ENCODE results near the gene PRPH. TPM values are rescaled to one million over a fixed set of nuclear protein-coding genes. Genes with fewer than 3 reads are reported as not detected.
"Not testable (repeated sequence)": the region's sequence is repeated elsewhere in the genome, so short reads cannot be mapped to it uniquely, and the experiment has no call there.

Gene PRPH
- 0.55 TPM for total RNA-seq
- long read RNA-seq: 0 reads

DNA sequence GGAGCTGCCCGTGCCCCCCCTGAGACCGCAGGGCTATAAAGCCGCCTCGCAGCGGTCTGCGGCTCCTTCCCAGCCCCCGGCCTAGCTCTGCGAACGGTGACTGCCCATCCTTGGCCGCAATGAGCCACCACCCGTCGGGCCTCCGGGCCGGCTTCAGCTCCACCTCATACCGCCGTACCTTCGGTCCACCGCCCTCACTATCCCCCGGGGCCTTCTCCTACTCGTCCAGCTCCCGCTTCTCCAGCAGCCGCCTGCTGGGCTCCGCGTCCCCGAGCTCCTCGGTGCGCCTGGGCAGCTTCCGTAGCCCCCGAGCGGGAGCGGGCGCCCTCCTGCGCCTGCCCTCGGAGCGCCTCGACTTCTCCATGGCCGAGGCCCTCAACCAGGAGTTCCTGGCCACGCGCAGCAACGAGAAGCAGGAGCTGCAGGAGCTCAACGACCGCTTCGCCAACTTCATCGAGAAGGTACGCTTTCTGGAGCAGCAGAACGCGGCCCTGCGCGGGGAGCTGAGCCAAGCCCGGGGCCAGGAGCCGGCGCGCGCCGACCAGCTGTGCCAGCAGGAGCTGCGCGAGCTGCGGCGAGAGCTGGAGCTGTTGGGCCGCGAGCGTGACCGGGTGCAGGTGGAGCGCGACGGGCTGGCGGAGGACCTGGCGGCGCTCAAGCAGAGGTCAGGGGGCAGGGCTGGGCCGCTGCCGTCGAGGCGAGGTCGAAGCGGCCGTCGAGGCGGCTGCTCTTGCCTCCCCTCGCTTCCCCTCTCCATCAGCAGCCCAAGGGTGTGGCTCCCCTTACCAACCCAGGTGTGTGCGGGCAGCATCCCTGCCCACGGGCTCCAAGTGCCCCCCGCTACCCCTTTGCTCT is at the start of gene PRPH:
PRPH (plus strand) TSS at position 66 of the 855 bp plus-strand sequence; CDS start at position 120, 54 bp downstream.
- no peak for DNase-seq (ENCODE audit: low spot score)

- no peak for DNase-seq (ENCODE audit: low spot score)
These were observed 43.6 kb upstream of the PRPH start for GRCh38 chr12:49251357-49251756.

- no peak for DNase-seq (ENCODE audit: low spot score)
These were observed 41.8 kb upstream of the PRPH start for GRCh38 chr12:49253033-49253623.

GRCh38 chr12:49255456-49255855 is 39.5 kb upstream of the PRPH start:
- not testable (repeated sequence) for DNase-seq (ENCODE audit: low spot score)

- no peak for DNase-seq (ENCODE audit: low spot score)
These were observed 38.9 kb upstream of the PRPH start for GRCh38 chr12:49255857-49256637.

DNA sequence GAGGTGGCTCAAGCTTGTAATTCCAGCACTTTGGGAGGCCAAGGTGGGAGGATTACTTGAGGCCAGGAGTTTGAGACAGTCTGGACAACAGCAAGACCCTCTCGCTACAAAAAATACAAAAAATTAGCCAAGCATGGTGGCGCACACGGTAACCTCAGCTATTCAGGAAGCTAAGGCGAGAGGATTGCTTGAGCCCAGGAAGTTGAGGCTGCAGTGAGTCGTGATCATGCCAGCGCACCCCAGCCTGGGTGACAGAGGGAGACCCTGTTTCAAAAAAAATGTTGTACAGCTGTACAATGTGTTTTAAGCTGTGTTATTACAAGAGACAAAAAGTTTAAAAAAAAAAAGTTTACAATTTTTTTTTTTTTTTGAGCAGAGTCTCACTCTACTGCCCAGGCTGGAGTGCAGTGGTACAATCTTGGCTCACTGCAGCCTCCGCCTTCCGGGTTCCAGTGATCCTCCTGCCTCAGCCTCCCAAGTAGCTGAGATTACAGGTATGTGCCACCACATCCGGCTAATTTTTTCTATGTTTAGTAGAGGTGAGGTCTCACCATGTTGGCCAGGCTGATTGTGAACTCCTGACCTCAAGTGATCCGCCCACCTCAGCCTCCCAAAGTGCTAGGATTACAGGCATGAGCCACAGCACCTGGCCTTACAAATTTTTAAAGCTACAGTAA is 37.3 kb upstream of the PRPH start:
- DNase-seq (ENCODE audit: low spot score): not testable (repeated sequence)

- no peak for DNase-seq (ENCODE audit: low spot score)
These were observed 35.5 kb upstream of the PRPH start for GRCh38 chr12:49259452-49259851.

DNA sequence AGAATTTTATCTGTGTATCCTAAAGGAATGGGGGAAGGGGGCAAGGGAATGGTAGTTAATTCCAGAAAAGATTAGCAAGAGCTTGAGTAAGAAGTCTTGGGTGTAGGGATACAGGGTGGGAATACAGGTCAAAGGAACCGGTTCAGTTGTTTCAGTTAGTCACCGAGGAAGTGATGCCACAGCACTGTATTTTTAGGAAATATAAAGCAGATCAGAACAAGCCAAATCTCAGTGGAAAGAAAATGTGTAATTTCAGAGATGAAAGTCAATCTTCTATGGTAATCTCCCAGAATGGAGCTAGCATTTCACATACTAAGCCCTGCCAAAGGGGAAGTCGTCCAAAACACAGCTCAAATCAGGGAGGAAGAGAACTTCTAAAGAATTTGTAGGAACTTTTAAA is 34.8 kb upstream of the PRPH start:
- no peak for DNase-seq (ENCODE audit: low spot score)

DNA sequence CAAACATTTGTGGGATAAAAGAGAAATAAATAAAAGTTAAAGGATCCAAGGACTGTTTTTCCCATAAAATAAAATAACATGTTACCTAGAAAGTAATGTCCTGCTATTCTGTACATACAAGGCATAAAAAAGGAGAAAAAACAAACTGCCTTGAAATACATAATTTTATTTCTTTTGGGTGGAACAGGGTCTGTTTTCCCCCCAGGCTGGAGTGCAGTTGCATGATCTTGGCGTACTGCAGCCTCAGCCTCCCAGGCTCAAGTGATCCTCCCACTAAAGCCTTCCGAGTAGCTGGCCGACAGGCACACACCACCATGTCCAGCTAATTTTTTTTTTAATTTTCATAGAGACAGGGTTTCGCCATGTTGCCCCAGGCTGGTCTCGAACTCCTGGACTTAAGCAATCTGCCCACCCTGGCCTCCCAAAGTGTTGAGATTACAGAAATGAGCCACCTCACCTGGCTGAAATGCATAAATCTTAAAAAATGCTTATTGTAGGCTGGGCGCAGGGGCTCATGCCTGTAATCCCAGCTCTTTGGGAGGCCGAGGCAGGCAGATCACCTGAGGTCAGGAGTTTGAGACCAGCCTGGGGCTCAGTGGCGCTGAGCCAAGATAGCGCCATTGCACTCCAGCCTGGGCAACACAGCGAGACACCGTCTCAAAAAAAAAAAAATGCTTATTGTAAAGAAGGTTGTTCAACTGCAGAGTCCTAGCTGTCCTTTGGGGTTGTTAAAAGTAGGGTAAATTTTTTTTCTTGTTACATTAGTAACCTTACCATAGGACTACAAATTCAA is 34.2 kb upstream of the PRPH start:
- DNase-seq (ENCODE audit: low spot score): no peak

- no peak for DNase-seq (ENCODE audit: low spot score)
These were observed 33.2 kb upstream of the PRPH start for GRCh38 chr12:49261721-49262120.

GRCh38 chr12:49263400-49263763 is 31.6 kb upstream of the PRPH start:
- DNase-seq (ENCODE audit: low spot score): no peak

DNA sequence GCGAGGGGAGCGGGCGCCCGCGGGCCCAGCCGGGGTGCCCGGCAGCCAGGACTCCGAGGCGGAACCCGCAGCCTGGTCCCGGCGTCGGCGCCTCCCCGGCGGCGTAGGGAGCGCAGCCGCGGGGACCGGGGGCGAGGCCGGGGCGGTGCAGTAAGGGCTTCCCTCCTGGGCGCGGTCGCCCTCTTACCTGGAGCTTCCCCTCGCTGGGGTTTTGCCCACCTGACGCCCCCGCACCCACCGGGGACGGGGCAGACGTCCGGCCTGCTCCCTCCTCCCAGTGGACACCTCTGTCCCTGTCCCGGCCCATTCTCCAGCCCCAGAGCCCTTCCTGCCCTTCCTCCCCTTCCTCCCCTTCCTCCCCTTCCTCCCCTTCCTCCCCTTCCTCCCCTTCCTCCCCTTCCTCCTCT is 30.5 kb upstream of the PRPH start:
- DNase-seq (ENCODE audit: low spot score): peak; percentile 91

DNA sequence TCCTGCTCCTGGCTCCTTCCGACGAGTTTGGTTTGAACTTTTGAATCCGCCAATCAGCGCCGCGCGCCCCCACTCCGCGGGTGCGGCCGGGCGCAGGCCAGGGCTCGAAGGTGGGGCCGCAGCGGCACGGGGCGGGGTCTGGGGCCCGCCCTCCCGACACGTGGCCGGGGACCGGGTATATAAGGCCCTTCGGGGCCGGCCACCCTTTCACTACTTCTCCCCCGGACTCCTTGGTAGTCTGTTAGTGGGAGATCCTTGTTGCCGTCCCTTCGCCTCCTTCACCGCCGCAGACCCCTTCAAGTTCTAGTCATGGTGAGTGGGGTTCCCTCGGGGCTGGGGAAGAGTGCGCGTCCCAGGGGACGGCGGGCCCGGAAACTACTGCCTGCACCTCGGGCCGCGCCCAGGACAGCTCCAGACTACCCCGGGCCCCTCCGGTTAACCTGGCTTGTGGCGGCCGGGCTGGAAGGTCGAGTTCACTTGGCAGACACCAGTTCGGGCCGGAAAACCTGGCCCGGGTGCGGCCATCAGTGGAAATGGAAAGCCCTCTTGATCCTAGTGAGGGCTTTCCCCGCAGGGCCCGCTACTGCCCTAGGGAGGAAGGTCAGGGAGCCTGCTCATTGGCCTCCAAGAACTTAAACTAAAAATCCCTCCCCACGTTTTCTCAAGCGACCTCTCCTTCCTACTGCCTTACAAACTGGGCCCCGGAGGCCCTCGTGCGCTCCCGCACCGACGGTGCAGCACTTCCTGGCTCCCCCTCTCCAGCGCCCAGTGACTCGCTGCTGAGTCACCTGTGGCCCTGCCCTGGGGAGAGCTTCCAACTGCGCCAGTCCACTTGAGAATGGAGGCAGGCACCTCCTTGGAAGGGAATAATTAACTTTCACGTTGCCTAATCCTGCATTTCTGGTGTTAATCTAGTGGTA is 29.8 kb upstream of the PRPH start, which contains the start of gene TUBA1C:
TUBA1C (plus strand) TSS at position 210 of the 920 bp plus-strand sequence; CDS start at position 310, 100 bp downstream.
- DNase-seq (ENCODE audit: low spot score): peak; percentile 98

- DNase-seq (ENCODE audit: low spot score): not testable (repeated sequence)
These were observed 25.8 kb upstream of the PRPH start for GRCh38 chr12:49269191-49269590.

GRCh38 chr12:49272790-49273725 is 21.9 kb upstream of the PRPH start:
- DNase-seq (ENCODE audit: low spot score): no peak

GRCh38 chr12:49273726-49274395 is 21.1 kb upstream of the PRPH start:
- DNase-seq (ENCODE audit: low spot score): no peak

DNA sequence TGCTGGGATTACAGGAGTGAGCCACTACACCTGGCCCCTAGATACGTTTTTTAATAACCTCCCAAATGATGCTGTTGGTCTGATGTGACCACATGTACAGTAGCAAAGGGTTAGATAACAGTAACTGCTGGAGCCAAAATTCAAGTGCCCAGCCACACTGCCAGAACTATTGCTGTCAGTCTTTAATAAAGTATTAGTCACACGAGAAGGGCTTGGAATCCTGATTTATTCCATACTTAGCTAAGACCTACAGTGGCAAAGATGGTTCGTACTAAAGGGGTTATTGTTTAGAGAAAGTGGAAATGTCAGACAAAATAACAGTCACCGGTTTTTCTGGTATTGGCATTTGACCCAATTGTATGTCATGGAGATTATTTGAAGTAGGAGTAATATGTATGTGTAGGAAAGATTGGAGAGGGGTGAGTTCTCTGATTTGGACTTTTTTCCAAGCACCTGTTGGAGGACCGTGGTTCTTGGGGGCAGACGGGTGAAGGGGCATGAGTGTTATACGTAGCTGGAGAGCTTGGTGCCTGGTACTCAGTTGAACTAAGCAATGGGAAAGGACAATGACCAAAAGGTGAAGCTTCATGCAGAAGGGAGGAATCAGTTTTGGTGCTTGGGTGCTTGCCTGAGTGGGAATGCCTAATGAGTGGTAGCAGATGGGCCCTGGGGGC is 20.4 kb upstream of the PRPH start:
- no peak for DNase-seq (ENCODE audit: low spot score)
